Measurements from ENCODE around the gene UNC45A. TPM values are rescaled to one million over a fixed set of nuclear protein-coding genes. Genes with fewer than 3 reads are reported as not detected.

Gene UNC45A
- total and polyA plus RNA-seq, 2 donors (not counting 1 experiment from before 2014, with no cell fraction given): 56.3 to 79.0 TPM

- ChIA-PET POLR2A (interaction anchor here (0.7 kb wide), 2 partner anchors 30 to 796 kb away, joined by 3 to 6 read pairs; no protein-coding TSS in a partner anchor), CTCF (no interaction called here)
Measured at GRCh38 chr15:91001209-91001608, 66.1 kb downstream of the UNC45A start.

More at GRCh38 chr15:91001209-91001608, 66.1 kb downstream of the UNC45A start:
- Mint-ChIP-seq H3K27ac (no peak overlapping the region), H3K4me3 (no peak overlapping the region), H3K27me3 (no peaks in the 10 kb centered on the region), H3K9me3 (ENCODE audit: insufficient read depth) (no peaks in the 10 kb centered on the region), H3K4me1 (no peaks in the 10 kb centered on the region)
- Histone ChIP-seq H3K4me1 (ENCODE audit: control insufficient read depth in 2 of 2, insufficient read depth in 2 of 2, low read length in 2 of 2) (no peaks in the 10 kb centered on the region), H3K9me3 (ENCODE audit: control extremely low read depth in 1 of 3, control insufficient read depth in 2 of 3, insufficient read depth in 1 of 3, low read length in 2 of 3) (no peaks in the 10 kb centered on the region), H3K4me2 (replicated peaks; ENCODE audit: low read depth, low read length, poor library complexity, severe bottlenecking) (no peak overlapping the region), H4K20me1 (ENCODE audit: control insufficient read depth, insufficient read depth, low read length, poor library complexity, severe bottlenecking) (no peaks in the 10 kb centered on the region), H3K36me3 (replicated peaks in 1 of 2; ENCODE audit: control extremely low read depth in 1 of 2, control insufficient read depth in 1 of 2, extremely low read depth in 1 of 2, insufficient read depth in 2 of 2, low read length in 1 of 2) (peaks cover 4 to 58% of the 10 kb centered on the region in 2 experiments), H3K27me3 (replicated peaks in 1 of 4; ENCODE audit: control extremely low read depth in 1 of 4, control insufficient read depth in 3 of 4, insufficient read depth in 4 of 4, low read length in 3 of 4) (no peaks in the 10 kb centered on the region), H3K79me2 (ENCODE audit: control insufficient read depth, insufficient read depth, low read length) (no peaks in the 10 kb centered on the region), H3K9ac (ENCODE audit: low read length) (no peak overlapping the region), H3K27ac (ENCODE audit: low read length in 2 of 2) (no peak overlapping the region), H3K4me3 (ENCODE audit: control extremely low read depth in 1 of 5, extremely low read depth in 1 of 5, insufficient read depth in 1 of 5, low read depth in 2 of 5, low read length in 4 of 5) (no peak overlapping the region), H2AFZ (ENCODE audit: insufficient read depth, low read depth, low read length, poor library complexity, severe bottlenecking) (no peak overlapping the region)
- 100% methylated on average over 1 of the region's 3 CpGs for WGBS (ENCODE audit: insufficient coverage)
- DNase-seq (no peak), ATAC-seq (ENCODE audit: low read depth) (no peak)
- intact Hi-C loops (cut with micrococcal nuclease): no loop called here
- TF ChIP-seq EZH2 (IDR thresholded peaks at IDR 0.05; ENCODE audit: borderline replicate concordance, insufficient read depth, low read depth, low read length, poor library complexity, severe bottlenecking) (no peak), CTCF (IDR thresholded peaks at IDR 0.05) (no peak)

Small RNA genes within 50 kb of the gene (small RNA-seq; reads per million reads assigned to genes)
- not detected for gene RF00019 (ENCODE audit: insufficient read length, low read depth, low replicate concordance)

Other genes starting within 250 kb of the UNC45A start
- gene BLM, start 217.9 kb upstream of the UNC45A start, total RNA-seq: 17.4 and 17.8 TPM in 2 replicates
- 5.2 and 8.9 TPM in 2 replicates for gene BLM, start 217.9 kb upstream of the UNC45A start, polyA plus RNA-seq
- gene FURIN, start 66.7 kb upstream of the UNC45A start, total RNA-seq: 66.7 and 68.9 TPM in 2 replicates
- gene FURIN, start 66.7 kb upstream of the UNC45A start, polyA plus RNA-seq: 26.4 and 31.6 TPM in 2 replicates
- gene FES, start 50.8 kb upstream of the UNC45A start, total RNA-seq: 31.4 and 42.0 TPM in 2 replicates
- gene FES, start 50.8 kb upstream of the UNC45A start, polyA plus RNA-seq: 23.9 and 68.6 TPM in 2 replicates
- gene MAN2A2, start 32.0 kb upstream of the UNC45A start, total RNA-seq: 180 and 184 TPM in 2 replicates
- 187 and 234 TPM in 2 replicates for gene MAN2A2, start 32.0 kb upstream of the UNC45A start, polyA plus RNA-seq
- gene HDDC3, start 2.7 kb upstream of the UNC45A start, total RNA-seq: 23.4 and 23.9 TPM in 2 replicates
- gene HDDC3, start 2.7 kb upstream of the UNC45A start, polyA plus RNA-seq: 20.1 and 26.8 TPM in 2 replicates
- gene RCCD1, start 19.6 kb downstream of the UNC45A start, total RNA-seq: 18.9 and 20.5 TPM in 2 replicates
- gene RCCD1, start 19.6 kb downstream of the UNC45A start, polyA plus RNA-seq: 11.0 and 15.9 TPM in 2 replicates
- 8.1 and 11.6 TPM in 2 replicates for gene PRC1, start 59.2 kb downstream of the UNC45A start, total RNA-seq
- gene PRC1, start 59.2 kb downstream of the UNC45A start, polyA plus RNA-seq: 9.4 and 23.9 TPM in 2 replicates
- 27.7 and 30.0 TPM in 2 replicates for gene VPS33B, start 87.3 kb downstream of the UNC45A start, total RNA-seq
- 17.4 and 21.5 TPM in 2 replicates for gene VPS33B, start 87.3 kb downstream of the UNC45A start, polyA plus RNA-seq
- 0.24 TPM in 1 of 2 replicates, not detected in the other for gene SV2B, start 165.0 kb downstream of the UNC45A start, total RNA-seq
- 0.03 TPM in 1 of 2 replicates, not detected in the other for gene SV2B, start 165.0 kb downstream of the UNC45A start, polyA plus RNA-seq